GM23338 (cell line): ENCODE data around the gene NTF3. TPM values are rescaled to one million over a fixed set of nuclear protein-coding genes. Genes with fewer than 3 reads are reported as not detected.

Source experiments
- ATAC-seq: fragments of 200-7000 bp; cut with Tn5 transposase; 3 replicates; pipeline ENCODE4 v1.9.1; 2020
- DNase-seq: peaks from one replicate; pipeline ENCODE4 v3.0.0-alpha.2; 2015; ENCODE audit warnings: low spot score
- H2AFZ ChIP-seq: fragments of 200-600 bp; sonication (generic); 2 replicates; pipeline ENCODE4 v1.8.0; 2016; ENCODE audit warnings: antibody characterized with exemption, mild to moderate bottlenecking, moderate library complexity
- H3F3A ChIP-seq: fragments of 200-600 bp; sonication (generic); replicated peaks from 2 replicates; pipeline ENCODE4 v1.8.0; 2017; ENCODE audit warnings: antibody characterized with exemption, mixed run types, low read depth
- H3K27ac ChIP-seq: fragments of 200-600 bp; sonication (generic); 2 replicates; pipeline ENCODE4 v1.6.1; 2016; ENCODE audit warnings: low read depth
- H3K27me3 ChIP-seq: fragments of 200-600 bp; sonication (generic); 2 replicates; pipeline ENCODE4 v1.8.0; 2016; ENCODE audit warnings: mild to moderate bottlenecking, mixed run types, moderate library complexity; ENCODE audit not compliant: insufficient read depth
- H3K36me3 ChIP-seq: fragments of 200-600 bp; sonication (generic); 2 replicates; pipeline ENCODE4 v1.8.0; 2016; ENCODE audit warnings: mild to moderate bottlenecking; ENCODE audit not compliant: insufficient read depth
- H3K4me1 ChIP-seq: fragments of 200-600 bp; sonication (generic); 2 replicates; pipeline ENCODE4 v1.8.0; 2016; ENCODE audit warnings: mild to moderate bottlenecking, moderate library complexity; ENCODE audit not compliant: insufficient read depth
- H3K4me2 ChIP-seq: fragments of 200-600 bp; sonication (generic); 2 replicates; pipeline ENCODE4 v1.7.1; 2017; ENCODE audit warnings: mixed run types
- H3K4me3 ChIP-seq: fragments of 200-600 bp; sonication (generic); 2 replicates; pipeline ENCODE4 v1.6.1; 2016; ENCODE audit warnings: mixed run types
- H3K79me2 ChIP-seq: fragments of 200-600 bp; sonication (generic); replicated peaks from 2 replicates; pipeline ENCODE4 v1.8.0; 2017; ENCODE audit warnings: mild to moderate bottlenecking; ENCODE audit not compliant: insufficient read depth
- H3K9me2 ChIP-seq: fragments of 200-600 bp; sonication (generic); 2 replicates; pipeline ENCODE4 v1.8.0; 2017; ENCODE audit not compliant: insufficient read depth
- H4K20me1 ChIP-seq: fragments of 200-600 bp; sonication (generic); replicated peaks from 2 replicates; pipeline ENCODE4 v1.8.0; 2017; ENCODE audit warnings: mild to moderate bottlenecking; ENCODE audit not compliant: insufficient read depth
- H3K27ac Mint-ChIP-seq: 2 replicates; pipeline ENCODE4 v1.8.0; 2020; ENCODE audit warnings: inconsistent platforms, mild to moderate bottlenecking, moderate library complexity, mixed read lengths
- H3K27me3 Mint-ChIP-seq: 3 replicates; pipeline ENCODE4 v1.8.0; 2022; ENCODE audit warnings: low read depth, mild to moderate bottlenecking, moderate library complexity, mixed read lengths, inconsistent platforms; ENCODE audit not compliant: insufficient read depth, poor library complexity
- H3K36me3 Mint-ChIP-seq: 3 replicates; pipeline ENCODE4 v1.8.0; 2021; ENCODE audit warnings: low read depth, mild to moderate bottlenecking, inconsistent platforms, moderate library complexity, mixed read lengths
- H3K4me1 Mint-ChIP-seq: 3 replicates; pipeline ENCODE4 v1.8.0; 2020; ENCODE audit warnings: mild to moderate bottlenecking, inconsistent platforms, mixed read lengths
- H3K4me3 Mint-ChIP-seq: 3 replicates; pipeline ENCODE4 v1.8.0; 2021; ENCODE audit warnings: moderate library complexity, mild to moderate bottlenecking, inconsistent platforms, mixed read lengths
- H3K9me3 Mint-ChIP-seq: 3 replicates; pipeline ENCODE4 v1.8.0; 2020; ENCODE audit warnings: moderate library complexity, mild to moderate bottlenecking, inconsistent platforms, mixed read lengths
- CREB1 ChIP-seq: fragments of 250-450 bp; sonication (Bioruptor Pico); IDR thresholded peaks from 2 replicates; pipeline ENCODE4 v1.5.0; 2020; ENCODE audit warnings: low read depth, mild to moderate bottlenecking, moderate library complexity
- EZH2 ChIP-seq: fragments of 200-600 bp; sonication (generic); IDR thresholded peaks from one replicate; pipeline ENCODE4 v1.8.0; 2017; ENCODE audit warnings: antibody characterized with exemption, mild to moderate bottlenecking, low read depth; ENCODE audit not compliant: unreplicated experiment
- EZH2phosphoT487 ChIP-seq: fragments of 200-600 bp; sonication (generic); IDR thresholded peaks from one replicate; pipeline ENCODE4 v1.8.1; 2018; ENCODE audit warnings: antibody characterized with exemption; ENCODE audit not compliant: unreplicated experiment
- JUNB ChIP-seq: IDR thresholded peaks from one replicate; pipeline ENCODE4 v1.6.1; 2016; ENCODE audit warnings: antibody characterized with exemption; ENCODE audit not compliant: unreplicated experiment
- NANOG ChIP-seq: IDR thresholded peaks from 2 replicates; pipeline ENCODE4 v1.6.1; 2016; ENCODE audit warnings: antibody characterized with exemption, borderline replicate concordance
- STAT1 ChIP-seq: IDR thresholded peaks from one replicate; pipeline ENCODE4 v1.6.1; 2016; ENCODE audit warnings: antibody characterized with exemption; ENCODE audit not compliant: unreplicated experiment
- ZNF331 ChIP-seq: fragments of 250-450 bp; sonication (Bioruptor Pico); IDR thresholded peaks from 2 replicates; pipeline ENCODE4 v1.5.0; 2020; ENCODE audit warnings: low read depth, mild to moderate bottlenecking, moderate library complexity
- ZNF462 ChIP-seq: fragments of 250-450 bp; sonication (Bioruptor Pico); IDR thresholded peaks from 2 replicates; pipeline ENCODE4 v1.5.0; 2020; ENCODE audit warnings: mild to moderate bottlenecking, moderate library complexity
- polyA plus RNA-seq: library from polyadenylated mRNA; unstranded; fragments of >200 nt; fragmentation: Nextera tagmentation; extraction: Ambion mirVana; gene quantifications from 2 replicates; pipeline ENCODE4 v1.2.1, GENCODE V29; 2016
- total RNA-seq: library from RNA; depleted of rRNA; stranded (reverse); fragments of >200 nt; shearing (Covaris generic); gene quantifications from 2 replicates; pipeline ENCODE4 v1.2.3, GENCODE V29; 2014
- TF ChIP-seq, protein P1 (sequence below): IDR thresholded peaks from one replicate; pipeline ENCODE4 v1.6.1; 2018; ENCODE audit warnings: antibody characterized with exemption; ENCODE audit not compliant: unreplicated experiment
- TF ChIP-seq, protein P2 (sequence below), 2 experiments: fragments of 200-600 bp in 1 of 2; sonication (generic) in 1 of 2; conservative IDR thresholded peaks; 2 replicates each; pipeline versions ENCODE4 v1.5.1 to v1.6.1; 2016 to 2017; ENCODE audit warnings: antibody characterized with exemption in 2 of 2, low read depth in 2 of 2, mild to moderate bottlenecking in 2 of 2, moderate library complexity in 1 of 2
- TF ChIP-seq, protein P3 (sequence below): IDR thresholded peaks from 2 replicates; pipeline ENCODE4 v1.6.1; 2016; ENCODE audit warnings: antibody characterized with exemption

The NTF3 gene
- total and polyA plus RNA-seq, 2 experiments from 2014 or later: 1.2 TPM; not detected in 1

DNA sequence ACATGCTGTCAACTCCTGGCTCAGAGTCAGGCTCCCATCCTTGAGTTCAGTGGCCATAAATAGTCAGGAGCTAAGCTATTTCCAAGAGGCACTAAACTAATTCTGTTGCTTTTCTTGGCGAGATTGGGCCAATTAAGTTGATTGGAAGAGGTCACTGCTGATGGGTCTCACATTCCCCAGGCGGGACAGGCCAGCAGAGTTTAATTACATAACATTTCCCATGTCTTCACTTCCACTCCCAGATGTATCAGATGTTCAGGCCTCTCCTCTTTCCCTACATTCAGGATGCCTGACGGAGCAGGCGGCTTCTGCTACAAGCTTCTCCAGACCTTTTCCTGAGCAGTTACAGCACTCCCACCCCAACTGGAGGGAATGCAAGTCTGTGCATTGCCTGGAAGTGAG is 5.3 kb downstream of the NTF3 start:
- Mint-ChIP-seq H3K4me3 (no peak overlapping the region), H3K36me3 (no peaks in the 10 kb centered on the region), H3K4me1 (peaks cover 14% of the 10 kb centered on the region), H3K27me3 (peaks cover 7% of the 10 kb centered on the region), H3K27ac (no peak overlapping the region), H3K9me3 (no peaks in the 10 kb centered on the region; the same call in 2 of the 3 replicates)
- no peak for TF ChIP-seq CREB1 (CRISPR knock-in tag)
- TF ChIP-seq ZNF462 (CRISPR knock-in tag): no peak
- TF ChIP-seq, protein P1, sequence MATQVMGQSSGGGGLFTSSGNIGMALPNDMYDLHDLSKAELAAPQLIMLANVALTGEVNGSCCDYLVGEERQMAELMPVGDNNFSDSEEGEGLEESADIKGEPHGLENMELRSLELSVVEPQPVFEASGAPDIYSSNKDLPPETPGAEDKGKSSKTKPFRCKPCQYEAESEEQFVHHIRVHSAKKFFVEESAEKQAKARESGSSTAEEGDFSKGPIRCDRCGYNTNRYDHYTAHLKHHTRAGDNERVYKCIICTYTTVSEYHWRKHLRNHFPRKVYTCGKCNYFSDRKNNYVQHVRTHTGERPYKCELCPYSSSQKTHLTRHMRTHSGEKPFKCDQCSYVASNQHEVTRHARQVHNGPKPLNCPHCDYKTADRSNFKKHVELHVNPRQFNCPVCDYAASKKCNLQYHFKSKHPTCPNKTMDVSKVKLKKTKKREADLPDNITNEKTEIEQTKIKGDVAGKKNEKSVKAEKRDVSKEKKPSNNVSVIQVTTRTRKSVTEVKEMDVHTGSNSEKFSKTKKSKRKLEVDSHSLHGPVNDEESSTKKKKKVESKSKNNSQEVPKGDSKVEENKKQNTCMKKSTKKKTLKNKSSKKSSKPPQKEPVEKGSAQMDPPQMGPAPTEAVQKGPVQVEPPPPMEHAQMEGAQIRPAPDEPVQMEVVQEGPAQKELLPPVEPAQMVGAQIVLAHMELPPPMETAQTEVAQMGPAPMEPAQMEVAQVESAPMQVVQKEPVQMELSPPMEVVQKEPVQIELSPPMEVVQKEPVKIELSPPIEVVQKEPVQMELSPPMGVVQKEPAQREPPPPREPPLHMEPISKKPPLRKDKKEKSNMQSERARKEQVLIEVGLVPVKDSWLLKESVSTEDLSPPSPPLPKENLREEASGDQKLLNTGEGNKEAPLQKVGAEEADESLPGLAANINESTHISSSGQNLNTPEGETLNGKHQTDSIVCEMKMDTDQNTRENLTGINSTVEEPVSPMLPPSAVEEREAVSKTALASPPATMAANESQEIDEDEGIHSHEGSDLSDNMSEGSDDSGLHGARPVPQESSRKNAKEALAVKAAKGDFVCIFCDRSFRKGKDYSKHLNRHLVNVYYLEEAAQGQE: no peak
- TF ChIP-seq NANOG: no peak
- no peak for TF ChIP-seq STAT1
- no peak for TF ChIP-seq EZH2phosphoT487
- TF ChIP-seq, protein P2, sequence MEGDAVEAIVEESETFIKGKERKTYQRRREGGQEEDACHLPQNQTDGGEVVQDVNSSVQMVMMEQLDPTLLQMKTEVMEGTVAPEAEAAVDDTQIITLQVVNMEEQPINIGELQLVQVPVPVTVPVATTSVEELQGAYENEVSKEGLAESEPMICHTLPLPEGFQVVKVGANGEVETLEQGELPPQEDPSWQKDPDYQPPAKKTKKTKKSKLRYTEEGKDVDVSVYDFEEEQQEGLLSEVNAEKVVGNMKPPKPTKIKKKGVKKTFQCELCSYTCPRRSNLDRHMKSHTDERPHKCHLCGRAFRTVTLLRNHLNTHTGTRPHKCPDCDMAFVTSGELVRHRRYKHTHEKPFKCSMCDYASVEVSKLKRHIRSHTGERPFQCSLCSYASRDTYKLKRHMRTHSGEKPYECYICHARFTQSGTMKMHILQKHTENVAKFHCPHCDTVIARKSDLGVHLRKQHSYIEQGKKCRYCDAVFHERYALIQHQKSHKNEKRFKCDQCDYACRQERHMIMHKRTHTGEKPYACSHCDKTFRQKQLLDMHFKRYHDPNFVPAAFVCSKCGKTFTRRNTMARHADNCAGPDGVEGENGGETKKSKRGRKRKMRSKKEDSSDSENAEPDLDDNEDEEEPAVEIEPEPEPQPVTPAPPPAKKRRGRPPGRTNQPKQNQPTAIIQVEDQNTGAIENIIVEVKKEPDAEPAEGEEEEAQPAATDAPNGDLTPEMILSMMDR (conservative IDR thresholded peaks at IDR 0.05; ENCODE audit: low read depth in 2 of 2): no peak
- TF ChIP-seq, protein P3, sequence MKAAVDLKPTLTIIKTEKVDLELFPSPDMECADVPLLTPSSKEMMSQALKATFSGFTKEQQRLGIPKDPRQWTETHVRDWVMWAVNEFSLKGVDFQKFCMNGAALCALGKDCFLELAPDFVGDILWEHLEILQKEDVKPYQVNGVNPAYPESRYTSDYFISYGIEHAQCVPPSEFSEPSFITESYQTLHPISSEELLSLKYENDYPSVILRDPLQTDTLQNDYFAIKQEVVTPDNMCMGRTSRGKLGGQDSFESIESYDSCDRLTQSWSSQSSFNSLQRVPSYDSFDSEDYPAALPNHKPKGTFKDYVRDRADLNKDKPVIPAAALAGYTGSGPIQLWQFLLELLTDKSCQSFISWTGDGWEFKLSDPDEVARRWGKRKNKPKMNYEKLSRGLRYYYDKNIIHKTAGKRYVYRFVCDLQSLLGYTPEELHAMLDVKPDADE: no peak
- TF ChIP-seq ZNF331 (CRISPR knock-in tag): no peak
- TF ChIP-seq EZH2: no peak
- TF ChIP-seq JUNB: no peak
- no peaks in the 10 kb centered on the region for H3K36me3 ChIP-seq
- H3K4me3 ChIP-seq: no peak overlapping the region
- no peak overlapping the region for H2AFZ ChIP-seq
- H4K20me1 ChIP-seq: no peaks in the 10 kb centered on the region
- no peaks in the 10 kb centered on the region for H3F3A ChIP-seq
- no peak overlapping the region for H3K27ac ChIP-seq
- H3K4me1 ChIP-seq: peaks cover 18% of the 10 kb centered on the region
- H3K79me2 ChIP-seq: no peaks in the 10 kb centered on the region
- ATAC-seq: no peak
- H3K9me2 ChIP-seq: no peaks in the 10 kb centered on the region
- no peak overlapping the region for H3K4me2 ChIP-seq
- peaks cover 67% of the 10 kb centered on the region for H3K27me3 ChIP-seq
- no peak for DNase-seq
